GM19467 (cell line): ENCODE data around the gene MKNK1.
"Not testable (repeated sequence)": the region's sequence is repeated elsewhere in the genome, so short reads cannot be mapped to it uniquely, and the experiment has no call there.

Experiments
- ATAC-seq: cut with Tn5 transposase; IDR thresholded peaks from one replicate; pipeline ENCODE4 v1.9.1; 2021; ENCODE audit warnings: mild to moderate bottlenecking, moderate library complexity; ENCODE audit not compliant: unreplicated experiment

MKNK1 gene

GRCh38 chr1:46603858-46604549 is at the start of gene MKNK1:
Gene MKNK1 (minus strand): TSS chr1:46604268. CDS start chr1:46583327, 20,941 bp downstream.
- ATAC-seq, result peak; percentile 95

- no peak for ATAC-seq
Observed at GRCh38 chr1:46653405-46653958, 49.4 kb upstream of the MKNK1 start.

- no peak for ATAC-seq
Observed at GRCh38 chr1:46652321-46653100, 48.4 kb upstream of the MKNK1 start.

GRCh38 chr1:46651152-46651551 is 47.1 kb upstream of the MKNK1 start:
- ATAC-seq, result not testable (repeated sequence)

- ATAC-seq, result no peak
Observed at GRCh38 chr1:46650491-46650890, 46.4 kb upstream of the MKNK1 start.

GRCh38 chr1:46649764-46650163 is 45.7 kb upstream of the MKNK1 start:
- ATAC-seq, result no peak

- no peak for ATAC-seq
Observed at GRCh38 chr1:46647611-46648010, 43.5 kb upstream of the MKNK1 start.

GRCh38 chr1:46646844-46647243 is 42.8 kb upstream of the MKNK1 start:
- ATAC-seq, result no peak

- ATAC-seq, result no peak
Observed at GRCh38 chr1:46646331-46646730, 42.3 kb upstream of the MKNK1 start.

- no peak for ATAC-seq
Observed at GRCh38 chr1:46645815-46646214, 41.7 kb upstream of the MKNK1 start.

GRCh38 chr1:46643368-46643775 is 39.3 kb upstream of the MKNK1 start:
- no peak for ATAC-seq

GRCh38 chr1:46642115-46642680 is 38.1 kb upstream of the MKNK1 start:
- no peak for ATAC-seq

GRCh38 chr1:46639547-46639946 is 35.5 kb upstream of the MKNK1 start:
- ATAC-seq, result no peak

- no peak for ATAC-seq
Observed at GRCh38 chr1:46638921-46639320, 34.9 kb upstream of the MKNK1 start.

GRCh38 chr1:46637444-46638083 is 33.5 kb upstream of the MKNK1 start:
- no peak for ATAC-seq

GRCh38 chr1:46635205-46635604 is 31.1 kb upstream of the MKNK1 start:
- no peak for ATAC-seq

GRCh38 chr1:46630719-46631118 is 26.7 kb upstream of the MKNK1 start:
- no peak for ATAC-seq

GRCh38 chr1:46623743-46624644 is 19.9 kb upstream of the MKNK1 start:
- no peak for ATAC-seq

GRCh38 chr1:46622344-46622743 is 18.3 kb upstream of the MKNK1 start:
- no peak for ATAC-seq

- no peak for ATAC-seq
Observed at GRCh38 chr1:46621930-46622329, 17.9 kb upstream of the MKNK1 start.
